Liver (tissue), 3 donors: ENCODE data around the gene ARHGEF12.

Experiments used
- ATF3 ChIP-seq: IDR thresholded peaks from 2 replicates; pipeline ENCODE4 v1.6.1; 2016; ENCODE audit warnings: antibody characterized with exemption
- CTCF ChIP-seq: fragments of 150-350 bp; IDR thresholded peaks from 2 replicates; pipeline ENCODE4 v1.5.1; 2017; ENCODE audit warnings: improper control_type of control experiment, low read depth, low read length; ENCODE audit not compliant: missing input control
- JUND ChIP-seq, 2 donors: IDR thresholded peaks; 2 replicates each; pipeline ENCODE4 v1.6.1; 2016; ENCODE audit warnings: antibody characterized with exemption in 2 of 2
- MAX ChIP-seq: IDR thresholded peaks from 2 replicates; pipeline ENCODE4 v1.6.1; 2016; ENCODE audit warnings: antibody characterized with exemption
- RXRA ChIP-seq, 2 donors: IDR thresholded peaks; 2 replicates each; pipeline ENCODE4 v1.6.1; 2017 to 2018; ENCODE audit warnings: antibody characterized with exemption in 2 of 2, mild to moderate bottlenecking in 1 of 2
- YY1 ChIP-seq: IDR thresholded peaks from 2 replicates; pipeline ENCODE4 v1.6.1; 2016; ENCODE audit warnings: antibody characterized with exemption, mild to moderate bottlenecking
- donor health status: healthy.
- donor health status: healthy.

- TF ChIP-seq JUND (IDR thresholded peaks at IDR 0.05), result no peak
- TF ChIP-seq MAX, result no peak
- TF ChIP-seq CTCF, result no peak
- no peak for TF ChIP-seq YY1
- no peak for TF ChIP-seq ATF3
- no peak for TF ChIP-seq RXRA (IDR thresholded peaks at IDR 0.05)
These were observed 38.9 kb downstream of the ARHGEF12 start for GRCh38 chr11:120375076-120375475.
